Embryonic facial prominence (tissue), 1 donor: ENCODE measurements around the gene SLCO2A1.

Source experiments
- DNase-seq: peaks from one replicate; pipeline ENCODE4 v3.0.0-alpha.2; 2016; ENCODE audit errors: extremely low spot score

SLCO2A1 gene

GRCh38 chr3:133999891-134000685 lies 29.6 kb downstream of the SLCO2A1 start:
- DNase-seq = no peak

DNA sequence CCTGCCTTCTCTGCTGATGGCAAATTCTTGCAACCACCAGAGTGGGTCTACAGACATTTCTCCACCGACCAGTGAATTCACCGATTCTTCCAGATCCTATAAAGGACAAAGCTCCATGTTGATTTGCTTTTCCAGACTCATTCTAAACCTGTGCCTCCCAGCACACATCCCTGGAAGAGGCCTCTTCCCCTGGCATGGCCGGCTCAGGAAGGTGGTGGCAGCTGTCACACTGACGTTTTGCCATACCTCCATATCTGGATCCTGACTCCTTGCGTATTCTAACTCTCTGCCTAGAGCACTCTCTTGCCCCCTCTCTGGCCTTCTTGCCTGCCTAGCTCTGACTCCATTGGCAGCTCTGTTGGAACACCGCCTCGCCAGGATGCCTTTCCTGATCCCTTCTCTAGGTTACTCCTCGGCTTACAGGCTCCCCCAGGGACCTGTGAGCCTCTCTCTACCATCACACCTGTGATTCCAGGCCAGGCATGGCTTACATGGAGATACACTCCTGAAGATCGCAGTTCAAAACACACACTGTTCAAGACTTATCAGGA lies 31.0 kb downstream of the SLCO2A1 start:
- DNase-seq = no peak

DNA sequence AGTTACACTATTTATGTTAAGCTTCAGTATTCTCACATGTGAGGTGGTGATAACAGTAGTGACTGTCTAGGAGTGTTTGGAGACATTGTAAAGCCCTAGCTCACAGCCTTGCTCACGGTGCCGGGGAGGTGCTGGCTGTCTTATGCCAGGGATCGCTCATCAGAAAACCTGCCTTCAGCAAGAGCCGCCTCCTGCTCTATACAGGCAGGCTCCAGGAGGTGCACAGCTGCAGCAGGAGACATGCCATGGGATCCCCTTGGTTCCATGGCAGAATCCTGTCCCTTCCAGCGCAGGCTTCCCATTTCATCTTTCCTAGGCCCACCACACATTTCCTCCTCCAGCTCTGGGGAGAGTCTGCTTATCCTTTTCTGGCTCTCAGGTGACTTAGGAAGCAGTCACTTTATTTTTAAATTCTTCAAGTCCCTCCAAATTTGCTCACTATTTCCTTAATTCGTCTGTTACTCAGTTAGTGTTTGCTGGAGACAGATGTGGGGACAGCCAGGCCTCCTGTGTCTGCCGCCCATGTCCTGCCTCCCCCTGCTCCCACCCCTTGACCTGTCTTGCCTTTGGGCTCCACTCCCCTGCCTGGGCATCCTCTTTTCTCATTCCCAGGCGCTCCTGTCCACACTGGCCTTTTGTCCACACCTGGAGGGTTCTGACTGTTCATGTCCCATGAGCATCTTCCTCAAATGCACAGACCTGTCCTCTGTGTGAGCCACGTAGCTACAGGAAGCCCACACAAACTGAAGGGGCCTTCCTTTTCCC lies 31.7 kb downstream of the SLCO2A1 start:
- DNase-seq = no peak

DNA sequence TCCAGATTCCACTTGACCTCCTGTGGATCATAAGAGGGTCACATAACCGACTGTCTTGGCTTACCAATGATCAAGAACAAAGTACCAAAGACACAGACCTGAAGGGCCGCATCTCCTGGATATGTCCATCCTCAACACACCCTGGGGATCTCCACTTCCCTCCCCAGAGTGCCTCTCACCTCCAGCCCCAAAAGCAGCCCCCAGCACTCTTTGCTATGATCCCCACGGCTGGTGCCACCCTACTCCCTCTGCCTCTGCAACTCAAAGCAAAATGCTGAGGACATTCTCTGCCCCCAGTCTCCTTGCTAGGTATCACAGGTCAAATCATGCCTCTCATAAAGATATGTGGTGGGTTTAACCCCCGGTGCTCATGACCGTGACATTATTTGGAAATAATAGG lies 32.7 kb downstream of the SLCO2A1 start:
- DNase-seq = no peak

DNA sequence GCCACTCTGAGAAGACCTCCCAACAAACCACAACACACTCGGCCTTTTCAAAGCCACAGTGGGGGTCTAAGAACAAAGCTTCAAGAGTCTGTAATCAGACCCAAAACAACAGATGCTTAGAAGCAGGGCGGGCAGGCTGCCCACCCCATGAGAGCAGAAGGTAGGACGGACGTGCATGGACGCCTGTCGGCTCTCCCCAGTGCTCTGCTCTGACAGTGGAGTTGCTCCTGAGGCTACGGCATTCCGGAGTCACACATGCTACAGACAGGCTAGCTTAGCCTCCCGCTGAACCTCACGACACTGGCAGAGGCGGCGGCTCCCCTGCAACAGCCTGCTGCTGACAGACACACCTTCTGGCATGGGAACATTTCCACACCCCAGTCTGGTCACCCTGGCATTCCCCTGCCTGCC lies 33.5 kb downstream of the SLCO2A1 start:
- DNase-seq = no peak

DNA sequence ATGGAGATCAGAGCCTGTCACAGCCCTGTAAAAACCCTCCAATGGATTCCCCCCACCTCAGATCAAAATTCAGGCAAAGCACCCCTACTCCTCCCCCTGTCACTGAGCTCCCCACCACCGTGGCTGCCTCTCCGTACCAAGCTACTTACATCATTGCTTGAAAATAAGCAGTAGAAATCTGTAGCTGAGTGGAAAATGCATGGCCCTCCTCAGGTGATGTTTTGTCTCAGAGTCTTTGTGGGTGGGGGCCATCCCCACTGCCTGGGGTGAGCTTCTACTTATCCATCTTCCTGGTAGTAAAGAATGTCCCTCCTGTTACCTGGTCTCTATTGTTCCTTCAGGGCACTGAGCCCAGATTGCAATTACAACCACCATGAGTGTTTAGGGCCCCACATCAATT lies 34.5 kb downstream of the SLCO2A1 start:
- no peak for DNase-seq

DNA sequence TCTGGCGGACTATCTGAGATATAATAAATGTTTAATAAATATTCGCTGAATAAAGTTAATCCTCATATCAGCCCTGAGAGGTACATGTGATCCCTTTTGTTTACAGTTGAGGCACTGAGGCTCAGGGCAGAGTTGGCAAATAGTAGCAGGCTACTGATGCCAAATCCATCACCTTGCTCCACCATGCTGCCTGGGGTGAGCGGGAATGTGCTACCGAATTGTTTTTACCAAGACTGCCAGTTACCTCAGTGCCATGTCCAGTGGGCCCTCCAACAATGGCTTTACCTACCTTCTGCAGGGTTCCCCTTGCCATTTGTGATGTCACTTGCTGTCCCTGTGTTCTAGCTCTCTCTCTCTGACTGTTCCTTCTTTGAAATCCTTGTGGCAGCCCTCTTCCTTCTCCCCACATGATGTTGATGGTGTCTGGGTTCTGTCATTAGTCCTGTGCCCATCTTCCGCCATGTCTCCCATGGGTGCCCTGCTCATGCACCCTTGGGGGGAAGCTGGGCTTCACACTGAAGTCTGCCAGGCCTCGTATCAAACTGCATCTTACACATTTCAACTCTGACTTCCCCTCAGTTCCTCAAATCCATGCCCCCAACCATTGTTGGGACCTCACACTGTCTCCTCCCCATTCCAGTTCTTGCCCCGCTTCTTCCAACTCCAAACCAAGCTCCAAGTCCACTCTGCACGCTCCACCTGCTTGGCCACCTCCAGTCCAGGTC lies 35.4 kb downstream of the SLCO2A1 start:
- no peak for DNase-seq

DNA sequence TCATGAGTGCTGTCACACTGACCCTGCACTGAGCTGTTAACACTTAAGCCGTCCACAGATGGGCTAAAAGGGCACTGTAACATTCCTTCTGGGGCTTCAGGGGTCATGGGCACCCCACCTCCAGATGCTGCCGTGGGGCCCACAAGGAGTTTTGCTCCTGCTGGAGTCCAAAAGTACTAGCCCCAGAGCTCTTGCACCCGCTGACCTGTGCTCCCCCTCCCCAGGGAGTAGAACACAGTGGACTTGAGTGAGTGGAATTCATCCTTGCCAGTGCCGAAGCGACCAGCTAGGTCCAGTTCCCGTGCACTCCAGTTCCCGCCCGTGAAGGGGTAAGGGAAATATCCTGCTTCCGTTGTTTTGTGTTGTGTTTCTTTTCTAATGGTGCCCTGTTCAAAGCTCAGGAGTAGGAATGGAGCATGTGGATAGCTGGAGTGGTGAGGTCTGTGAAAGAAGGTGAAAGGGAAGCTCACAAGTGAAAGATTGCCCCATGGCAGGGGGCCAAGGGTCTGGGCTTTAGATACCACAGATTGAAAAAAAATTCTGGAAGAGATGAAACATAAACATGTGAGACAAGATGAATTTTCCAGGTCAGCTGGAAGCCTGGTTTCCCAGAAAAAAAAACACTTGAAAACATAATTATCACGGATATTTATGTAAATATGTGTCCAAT lies 36.6 kb downstream of the SLCO2A1 start:
- no peak for DNase-seq

DNA sequence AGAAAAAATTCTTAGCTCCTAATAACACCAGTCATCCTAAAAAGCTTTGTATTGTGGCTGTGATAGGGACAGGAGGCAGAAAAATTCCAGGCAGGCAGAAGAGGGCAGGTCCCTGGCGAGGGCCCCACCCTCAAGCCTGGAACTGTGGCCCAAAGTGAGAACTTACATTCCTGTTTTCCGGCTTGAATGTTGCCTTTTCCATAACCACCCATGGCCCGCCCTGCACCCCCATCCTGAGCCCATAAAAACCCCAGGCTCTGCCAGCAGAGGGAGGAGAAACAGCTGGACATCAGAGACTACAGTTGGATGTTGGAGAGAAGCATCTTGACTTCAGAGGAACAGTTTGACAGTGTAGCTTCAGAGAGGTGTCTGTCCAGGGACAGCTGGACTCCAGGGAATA lies 37.3 kb downstream of the SLCO2A1 start:
- no peak for DNase-seq

- DNase-seq = no peak
These were observed 38.1 kb downstream of the SLCO2A1 start for GRCh38 chr3:133991637-133992036.

- no peak for DNase-seq
These were observed 38.5 kb downstream of the SLCO2A1 start for GRCh38 chr3:133991209-133991608.

- DNase-seq = no peak
These were observed 39.6 kb downstream of the SLCO2A1 start for GRCh38 chr3:133989936-133990702.

DNA sequence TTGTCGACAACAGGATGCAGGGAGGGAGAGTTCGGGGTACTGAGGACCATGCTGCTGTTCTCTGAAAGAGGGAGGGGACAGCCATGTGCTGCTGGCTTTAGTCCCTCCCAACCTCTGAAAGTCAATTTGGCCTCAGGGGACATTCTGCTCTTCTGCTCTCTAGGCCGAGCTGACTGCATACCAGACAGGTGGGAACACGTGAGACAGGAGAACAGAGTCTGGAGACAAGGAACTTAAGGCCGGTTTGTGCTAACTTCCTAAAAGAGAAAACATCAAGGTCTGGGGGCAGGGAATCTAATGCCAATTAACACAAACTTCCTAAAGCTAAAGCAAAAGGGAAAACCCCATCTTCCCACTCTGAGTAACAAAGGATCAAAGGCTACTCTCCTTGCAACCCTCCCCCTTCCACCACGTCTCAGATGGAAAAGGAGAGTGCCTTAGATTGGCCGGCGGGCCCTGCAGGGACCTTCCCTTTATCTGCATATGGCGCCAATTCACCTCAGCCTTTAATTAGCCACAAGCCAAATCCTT lies 41.0 kb downstream of the SLCO2A1 start:
- no peak for DNase-seq

GRCh38 chr3:133987948-133988484 lies 41.7 kb downstream of the SLCO2A1 start:
- DNase-seq = no peak

DNA sequence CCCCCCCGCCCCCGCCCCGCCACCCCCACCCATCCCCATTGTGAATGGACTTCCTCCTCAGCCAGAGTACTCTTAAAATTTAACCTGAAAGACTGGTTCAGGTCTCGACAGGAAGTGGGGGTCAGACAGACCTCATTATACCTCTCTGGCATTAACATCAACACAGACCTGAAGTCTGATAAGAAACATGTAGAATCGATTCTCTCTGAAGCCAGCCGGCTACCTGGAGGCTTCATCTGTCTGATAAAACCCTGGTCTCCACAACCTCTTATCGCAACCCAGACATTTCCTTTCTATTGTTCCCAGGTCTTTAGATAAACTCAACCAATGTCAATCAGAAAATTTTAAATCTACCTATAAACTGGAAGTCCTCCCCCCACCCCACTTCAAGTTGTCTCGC lies 42.6 kb downstream of the SLCO2A1 start:
- DNase-seq = no peak

- no peak for DNase-seq
These were observed 43.4 kb downstream of the SLCO2A1 start for GRCh38 chr3:133986311-133986710.

- no peak for DNase-seq
These were observed 44.8 kb downstream of the SLCO2A1 start for GRCh38 chr3:133984975-133985374.

- DNase-seq = no peak
These were observed 45.9 kb downstream of the SLCO2A1 start for GRCh38 chr3:133983576-133984560.

GRCh38 chr3:133983126-133983525 lies 46.6 kb downstream of the SLCO2A1 start:
- DNase-seq = no peak
